GM21381 (cell line): ENCODE results near the gene TEX10.
"Not testable (repeated sequence)": the region's sequence is repeated elsewhere in the genome, so short reads cannot be mapped to it uniquely, and the experiment has no call there.

ENCODE experiments used
- ATAC-seq: cut with Tn5 transposase; IDR thresholded peaks from one replicate; pipeline ENCODE4 v1.9.1; 2021; ENCODE audit warnings: mild to moderate bottlenecking, moderate library complexity; ENCODE audit not compliant: unreplicated experiment

Gene TEX10

GRCh38 chr9:100352727-100353505 is at the start of gene TEX10:
TSS of gene TEX10 (minus strand) at chr9:100352942. CDS start at chr9:100349363, 3,579 bp downstream.
- ATAC-seq = peak; percentile 81

- no peak for ATAC-seq
These were observed 48.3 kb upstream of the TEX10 start for GRCh38 chr9:100401042-100401441.

- ATAC-seq = no peak
These were observed 45.0 kb upstream of the TEX10 start for GRCh38 chr9:100397529-100398266.

GRCh38 chr9:100396769-100397168 is 44.0 kb upstream of the TEX10 start:
- no peak for ATAC-seq

GRCh38 chr9:100394816-100395215 is 42.1 kb upstream of the TEX10 start:
- ATAC-seq = no peak

- no peak for ATAC-seq
These were observed 41.4 kb upstream of the TEX10 start for GRCh38 chr9:100394032-100394695.

- not testable (repeated sequence) for ATAC-seq
These were observed 40.2 kb upstream of the TEX10 start for GRCh38 chr9:100392989-100393388.

GRCh38 chr9:100379862-100380261 is 27.1 kb upstream of the TEX10 start:
- ATAC-seq = no peak

GRCh38 chr9:100377015-100377414 is 24.3 kb upstream of the TEX10 start:
- ATAC-seq = no peak

GRCh38 chr9:100375658-100376057 is 22.9 kb upstream of the TEX10 start:
- no peak for ATAC-seq

- no peak for ATAC-seq
These were observed 19.9 kb upstream of the TEX10 start for GRCh38 chr9:100372648-100373047.

GRCh38 chr9:100370064-100370723 is 17.5 kb upstream of the TEX10 start:
- no peak for ATAC-seq

GRCh38 chr9:100368672-100369071 is 15.9 kb upstream of the TEX10 start:
- ATAC-seq = no peak

- no peak for ATAC-seq
These were observed 13.4 kb upstream of the TEX10 start for GRCh38 chr9:100366121-100366520.

- no peak for ATAC-seq
These were observed 11.3 kb upstream of the TEX10 start for GRCh38 chr9:100364013-100364412.

- no peak for ATAC-seq
These were observed 6.3 kb upstream of the TEX10 start for GRCh38 chr9:100359057-100359456.

- ATAC-seq = no peak
These were observed 4.8 kb upstream of the TEX10 start for GRCh38 chr9:100357501-100357900.

- no peak for ATAC-seq
These were observed 2.8 kb upstream of the TEX10 start for GRCh38 chr9:100355561-100355960.

- ATAC-seq = no peak
These were observed 1.5 kb upstream of the TEX10 start for GRCh38 chr9:100354121-100354800.

GRCh38 chr9:100352201-100352726 is 478 bp downstream of the TEX10 start:
- ATAC-seq = peak; percentile 33
